GM23338 (cell line): ENCODE results near the gene DCAF11. TPM values are rescaled to one million over a fixed set of nuclear protein-coding genes. Genes with fewer than 3 reads are reported as not detected.

Experiments used
- ATAC-seq: fragments of 200-7000 bp; cut with Tn5 transposase; 3 replicates; pipeline ENCODE4 v1.9.1; 2020
- DNase-seq: peaks from one replicate; pipeline ENCODE4 v3.0.0-alpha.2; 2015; ENCODE audit warnings: low spot score
- H2AFZ ChIP-seq: fragments of 200-600 bp; sonication (generic); 2 replicates; pipeline ENCODE4 v1.8.0; 2016; ENCODE audit warnings: antibody characterized with exemption, mild to moderate bottlenecking, moderate library complexity
- H3F3A ChIP-seq: fragments of 200-600 bp; sonication (generic); replicated peaks from 2 replicates; pipeline ENCODE4 v1.8.0; 2017; ENCODE audit warnings: antibody characterized with exemption, mixed run types, low read depth
- H3K27ac ChIP-seq: fragments of 200-600 bp; sonication (generic); 2 replicates; pipeline ENCODE4 v1.6.1; 2016; ENCODE audit warnings: low read depth
- H3K27me3 ChIP-seq: fragments of 200-600 bp; sonication (generic); 2 replicates; pipeline ENCODE4 v1.8.0; 2016; ENCODE audit warnings: mild to moderate bottlenecking, mixed run types, moderate library complexity; ENCODE audit not compliant: insufficient read depth
- H3K36me3 ChIP-seq: fragments of 200-600 bp; sonication (generic); 2 replicates; pipeline ENCODE4 v1.8.0; 2016; ENCODE audit warnings: mild to moderate bottlenecking; ENCODE audit not compliant: insufficient read depth
- H3K4me1 ChIP-seq: fragments of 200-600 bp; sonication (generic); 2 replicates; pipeline ENCODE4 v1.8.0; 2016; ENCODE audit warnings: mild to moderate bottlenecking, moderate library complexity; ENCODE audit not compliant: insufficient read depth
- H3K4me2 ChIP-seq: fragments of 200-600 bp; sonication (generic); 2 replicates; pipeline ENCODE4 v1.7.1; 2017; ENCODE audit warnings: mixed run types
- H3K4me3 ChIP-seq: fragments of 200-600 bp; sonication (generic); 2 replicates; pipeline ENCODE4 v1.6.1; 2016; ENCODE audit warnings: mixed run types
- H3K79me2 ChIP-seq: fragments of 200-600 bp; sonication (generic); replicated peaks from 2 replicates; pipeline ENCODE4 v1.8.0; 2017; ENCODE audit warnings: mild to moderate bottlenecking; ENCODE audit not compliant: insufficient read depth
- H3K9me2 ChIP-seq: fragments of 200-600 bp; sonication (generic); 2 replicates; pipeline ENCODE4 v1.8.0; 2017; ENCODE audit not compliant: insufficient read depth
- H4K20me1 ChIP-seq: fragments of 200-600 bp; sonication (generic); replicated peaks from 2 replicates; pipeline ENCODE4 v1.8.0; 2017; ENCODE audit warnings: mild to moderate bottlenecking; ENCODE audit not compliant: insufficient read depth
- H3K27ac Mint-ChIP-seq: 2 replicates; pipeline ENCODE4 v1.8.0; 2020; ENCODE audit warnings: inconsistent platforms, mild to moderate bottlenecking, moderate library complexity, mixed read lengths
- H3K27me3 Mint-ChIP-seq: 3 replicates; pipeline ENCODE4 v1.8.0; 2022; ENCODE audit warnings: low read depth, mild to moderate bottlenecking, moderate library complexity, mixed read lengths, inconsistent platforms; ENCODE audit not compliant: insufficient read depth, poor library complexity
- H3K36me3 Mint-ChIP-seq: 3 replicates; pipeline ENCODE4 v1.8.0; 2021; ENCODE audit warnings: low read depth, mild to moderate bottlenecking, inconsistent platforms, moderate library complexity, mixed read lengths
- H3K4me1 Mint-ChIP-seq: 3 replicates; pipeline ENCODE4 v1.8.0; 2020; ENCODE audit warnings: mild to moderate bottlenecking, inconsistent platforms, mixed read lengths
- H3K4me3 Mint-ChIP-seq: 3 replicates; pipeline ENCODE4 v1.8.0; 2021; ENCODE audit warnings: moderate library complexity, mild to moderate bottlenecking, inconsistent platforms, mixed read lengths
- H3K9me3 Mint-ChIP-seq: 3 replicates; pipeline ENCODE4 v1.8.0; 2020; ENCODE audit warnings: moderate library complexity, mild to moderate bottlenecking, inconsistent platforms, mixed read lengths
- CTCF ChIP-seq, 2 experiments: fragments of 200-600 bp in 1 of 2; sonication (generic) in 1 of 2; conservative IDR thresholded peaks; 2 replicates each; pipeline versions ENCODE4 v1.5.1 to v1.6.1; 2016 to 2017; ENCODE audit warnings: antibody characterized with exemption in 2 of 2, low read depth in 2 of 2, mild to moderate bottlenecking in 2 of 2, moderate library complexity in 1 of 2
- ETS1 ChIP-seq: IDR thresholded peaks from 2 replicates; pipeline ENCODE4 v1.6.1; 2016; ENCODE audit warnings: antibody characterized with exemption
- ZNF114 ChIP-seq: fragments of 250-450 bp; sonication (Bioruptor Pico); IDR thresholded peaks from 2 replicates; pipeline ENCODE4 v1.5.0; 2020; ENCODE audit warnings: mild to moderate bottlenecking, moderate library complexity
- ZNF462 ChIP-seq: fragments of 250-450 bp; sonication (Bioruptor Pico); IDR thresholded peaks from 2 replicates; pipeline ENCODE4 v1.5.0; 2020; ENCODE audit warnings: mild to moderate bottlenecking, moderate library complexity
- polyA plus RNA-seq: library from polyadenylated mRNA; unstranded; fragments of >200 nt; fragmentation: Nextera tagmentation; extraction: Ambion mirVana; gene quantifications from 2 replicates; pipeline ENCODE4 v1.2.1, GENCODE V29; 2016
- total RNA-seq: library from RNA; depleted of rRNA; stranded (reverse); fragments of >200 nt; shearing (Covaris generic); gene quantifications from 2 replicates; pipeline ENCODE4 v1.2.3, GENCODE V29; 2014

DCAF11 gene
- total and polyA plus RNA-seq, 2 experiments from 2014 or later, result 18.6 to 93.2 TPM

GRCh38 chr14:24098927-24099813, 15.4 kb upstream of the DCAF11 start:
- H3K27me3 ChIP-seq, result no peaks in the 10 kb centered on the region
- TF ChIP-seq ETS1 (no peak), CTCF (conservative IDR thresholded peaks at IDR 0.05; ENCODE audit: low read depth in 2 of 2) (no peak), ZNF114 (CRISPR knock-in tag) (no peak), ZNF462 (no peak)

More at GRCh38 chr14:24098927-24099813, 15.4 kb upstream of the DCAF11 start:
- peaks cover 8% of the 10 kb centered on the region for H3K4me1 ChIP-seq
- H3F3A ChIP-seq, result 0 out of 2 replicates have a peak, but pooled peaks cover 10% of the 10 kb centered on the region
- Mint-ChIP-seq H3K9me3 (peaks cover 8% of the 10 kb centered on the region), H3K27ac (no peak overlapping the region), H3K4me1 (peaks cover 12% of the 10 kb centered on the region), H3K36me3 (peaks cover 90% of the 10 kb centered on the region), H3K4me3 (no peak overlapping the region), H3K27me3 (peaks cover 11% of the 10 kb centered on the region)
- H3K4me3 ChIP-seq, result no peak overlapping the region
- no peak overlapping the region for H3K4me2 ChIP-seq
- ATAC-seq (no peak), DNase-seq (no peak)
- peaks cover 5% of the 10 kb centered on the region; the same call in 1 of the 2 replicates for H4K20me1 ChIP-seq
- H3K9me2 ChIP-seq, result no peaks in the 10 kb centered on the region
- peaks cover 25% of the 10 kb centered on the region for H3K36me3 ChIP-seq
- H2AFZ ChIP-seq, result no peak overlapping the region
- peaks cover 22% of the 10 kb centered on the region for H3K79me2 ChIP-seq
- H3K27ac ChIP-seq, result no peak overlapping the region
